HCT116 (cell line): ENCODE results near the gene MGST2. TPM values are rescaled to one million over a fixed set of nuclear protein-coding genes. Genes with fewer than 3 reads are reported as not detected.

Experiments
- ATAC-seq: fragments of 200-7000 bp; cut with Tn5 transposase; 2 replicates; pipeline ENCODE4 v1.9.1; 2020; ENCODE audit warnings: mild to moderate bottlenecking, moderate library complexity
- BruUV-seq: library from RNA; stranded (reverse); fragments of 400-500 nt; replicated peaks from 2 replicates; lab custom pipeline; 2021; lab: Mats Ljungman, UMichigan
- CTCF ChIA-PET: fragments of 300-600 bp; sonication (Branson Sonifier 250); formaldehyde crosslinking; loops from one replicate; lab custom pipeline; 2021; ENCODE audit warnings: antibody characterized with exemption; lab: Charles Lee
- POLR2A ChIA-PET: fragments of 300-600, 350-600 bp; sonication (Branson Sonifier 250); formaldehyde crosslinking; loops from one replicate; lab custom pipeline; 2021; ENCODE audit warnings: antibody characterized with exemption; lab: Charles Lee
- RAD21 ChIA-PET, 2 experiments: fragments of 300-600 bp; sonication (Branson Sonifier 250); formaldehyde crosslinking; loops; one replicate each; lab custom pipeline; 2023; ENCODE audit warnings: low total read pairs in 2 of 2; ENCODE audit not compliant: uncharacterized antibody in 2 of 2, unreplicated experiment in 2 of 2, low non-redundant PET in 1 of 2; lab: Charles Lee
- DNase-seq: peaks from one replicate; pipeline ENCODE4 v3.0.0-alpha.2; 2010; ENCODE audit warnings: low read depth, low spot score
- H2AFZ ChIP-seq: fragments of 200-600 bp; shearing (Covaris generic), sonication (generic); 2 replicates; pipeline ENCODE4 v1.6.1; 2017; ENCODE audit warnings: low read depth, mixed run types, mixed read lengths, antibody characterized with exemption, low read length; ENCODE audit not compliant: poor library complexity, severe bottlenecking
- H3K27ac ChIP-seq: 2 replicates; pipeline ENCODE4 v1.5.1; 2012; ENCODE audit warnings: low read depth, low read length
- H3K27me3 ChIP-seq: fragments of 200-600 bp; sonication (generic); 2 replicates; pipeline ENCODE4 v1.6.1; 2016; ENCODE audit warnings: mixed run types, low read length, mixed read lengths; ENCODE audit not compliant: insufficient read depth
- H3K36me3 ChIP-seq, 2 experiments: fragments of 200-500 bp in 1 of 2; fragments of 200-600 bp in 1 of 2; sonication (Bioruptor generic) in 1 of 2; sonication (generic) in 1 of 2; 2 replicates each; pipeline versions ENCODE4 v1.5.1 to v1.6.1; 2014 to 2016; ENCODE audit warnings: low read length in 2 of 2, inconsistent platforms in 1 of 2, mixed read lengths in 1 of 2, mixed run types in 1 of 2; ENCODE audit not compliant: insufficient read depth in 2 of 2, control insufficient read depth in 1 of 2
- H3K4me1 ChIP-seq, 2 experiments: fragments of 200-600 bp in 1 of 2; sonication (generic) in 1 of 2; 2 replicates each; pipeline versions ENCODE4 v1.5.1 to v1.6.1; 2012 to 2017; ENCODE audit warnings: low read length in 2 of 2, inconsistent platforms in 1 of 2, mild to moderate bottlenecking in 1 of 2, mixed read lengths in 1 of 2, mixed run types in 1 of 2, moderate library complexity in 1 of 2; ENCODE audit not compliant: insufficient read depth in 2 of 2, control insufficient read depth in 1 of 2
- H3K4me2 ChIP-seq: fragments of 200-600 bp; sonication (generic); 2 replicates; pipeline ENCODE4 v1.6.1; 2017; ENCODE audit warnings: mixed run types, low read length, mixed read lengths
- H3K4me3 ChIP-seq, 2 experiments: fragments of 200-600 bp in 1 of 2; sonication (generic) in 1 of 2; replicated peaks in 1 of 2; 2 replicates each; pipeline ENCODE4 v1.5.1; 2011 to 2016; ENCODE audit warnings: low read length in 2 of 2, control low read depth in 1 of 2, low read depth in 1 of 2, mild to moderate bottlenecking in 1 of 2, mixed read lengths in 1 of 2, mixed run types in 1 of 2
- H3K79me2 ChIP-seq: fragments of 200-600 bp; sonication (generic); 2 replicates; pipeline ENCODE4 v1.6.1; 2017; ENCODE audit warnings: mild to moderate bottlenecking, mixed run types, low read length, moderate library complexity, mixed read lengths; ENCODE audit not compliant: insufficient read depth
- H3K9ac ChIP-seq: fragments of 200-600 bp; sonication (generic); 2 replicates; pipeline ENCODE4 v1.6.1; 2016; ENCODE audit warnings: low read length, mixed read lengths
- H3K9me2 ChIP-seq: fragments of 200-600 bp; sonication (generic), shearing (Covaris generic); 2 replicates; pipeline ENCODE4 v1.6.1; 2017; ENCODE audit warnings: mixed run types, mild to moderate bottlenecking, moderate library complexity; ENCODE audit not compliant: insufficient read depth
- H3K9me3 ChIP-seq, 2 experiments: fragments of 200-500 bp in 1 of 2; fragments of 200-600 bp in 1 of 2; sonication (Bioruptor generic) in 1 of 2; sonication (generic) in 1 of 2; 2 replicates each; pipeline ENCODE4 v1.6.1; 2014 to 2017; ENCODE audit warnings: low read length in 2 of 2, mixed read lengths in 2 of 2, inconsistent platforms in 1 of 2, low read depth in 1 of 2, mild to moderate bottlenecking in 1 of 2, mixed run types in 1 of 2, moderate library complexity in 1 of 2; ENCODE audit not compliant: control insufficient read depth in 1 of 2, insufficient read depth in 1 of 2
- H4K20me1 ChIP-seq: fragments of 200-600 bp; sonication (generic), shearing (Covaris generic); 2 replicates; pipeline ENCODE4 v1.6.1; 2017; ENCODE audit warnings: mixed run types, mild to moderate bottlenecking, moderate library complexity; ENCODE audit not compliant: insufficient read depth
- ATF3 ChIP-seq: IDR thresholded peaks from 2 replicates; pipeline ENCODE4 v1.6.1; 2012
- ELF1 ChIP-seq: IDR thresholded peaks from 2 replicates; pipeline ENCODE4 v1.6.1; 2012; ENCODE audit warnings: low read depth, borderline replicate concordance
- EZH2 ChIP-seq: fragments of 200-600 bp; sonication (generic); IDR thresholded peaks from 2 replicates; pipeline ENCODE4 v1.6.1; 2017; ENCODE audit warnings: antibody characterized with exemption, mixed run types
- EZH2phosphoT487 ChIP-seq: fragments of 200-600 bp; IDR thresholded peaks from 2 replicates; pipeline ENCODE4 v1.6.1; 2018; ENCODE audit warnings: antibody characterized with exemption, borderline replicate concordance
- FOSL1 ChIP-seq: IDR thresholded peaks from 2 replicates; pipeline ENCODE4 v1.6.1; 2012; ENCODE audit warnings: low read depth
- MAX ChIP-seq: IDR thresholded peaks from 2 replicates; pipeline ENCODE4 v1.6.1; 2012
- POLR2AphosphoS5 ChIP-seq: IDR thresholded peaks from 2 replicates; pipeline ENCODE4 v1.6.1; 2011; ENCODE audit warnings: mild to moderate bottlenecking, low read depth, low read length, moderate library complexity
- RAD21 ChIP-seq: IDR thresholded peaks from 2 replicates; pipeline ENCODE4 v1.6.1; 2012; ENCODE audit warnings: low read depth, mild to moderate bottlenecking
- TCF7L2 ChIP-seq: IDR thresholded peaks from 2 replicates; pipeline ENCODE4 v1.7.0; 2011; ENCODE audit warnings: borderline replicate concordance, inconsistent platforms; ENCODE audit not compliant: insufficient read depth, insufficient read length; ENCODE audit errors: extremely low read depth
- ZNF274 ChIP-seq: fragments of 200-500 bp; sonication (Bioruptor generic); IDR thresholded peaks from 2 replicates; pipeline ENCODE4 v1.6.1; 2014; ENCODE audit warnings: mild to moderate bottlenecking, low read depth, low read length, inconsistent platforms
- intact Hi-C: fragments of 100-400 bp; cut with micrococcal nuclease; formaldehyde crosslinking; loops from 2 replicates; pipeline ENCODE4 v1.10.0; 2022
- total RNA-seq: library from RNA; stranded (reverse); gene quantifications from one replicate; pipeline ENCODE4 v1.2.1, GENCODE V29; 2021; ENCODE audit not compliant: unreplicated experiment

The MGST2 gene
- total RNA-seq, 1 experiment from 2014 or later, result 24.3 TPM

GRCh38 chr4:139689093-139689722, 23.6 kb downstream of the MGST2 start:
- Histone ChIP-seq H3K9me2 (no peaks in the 10 kb centered on the region), H3K79me2 (no peaks in the 10 kb centered on the region), H4K20me1 (no peaks in the 10 kb centered on the region)
- TF ChIP-seq EZH2phosphoT487 (no peak), ELF1 (no peak), FOSL1 (no peak), ATF3 (no peak), RAD21 (no peak), TCF7L2 (no peak), EZH2 (no peak)
- TF ChIP-seq, all 23 proteins: peak for 0
- Histone ChIP-seq H3K9ac (no peak overlapping the region), H3K27me3 (no peaks in the 10 kb centered on the region), H3K36me3 (no peaks in the 10 kb centered on the region), H3K4me3 (no peak overlapping the region), H3K4me1 (no peaks in the 10 kb centered on the region), H3K27ac (no peak overlapping the region), H2AFZ (no peak overlapping the region), H3K9me3 (no peaks in the 10 kb centered on the region), H3K4me2 (no peak overlapping the region)
- no peak for DNase-seq
- intact Hi-C loops, result no loop called here
- CTCF ChIA-PET, result no interaction called here
- POLR2A ChIA-PET, result no interaction called here
- no TSS peak for BruUV-seq
- RAD21 ChIA-PET, result no interaction called here
- ATAC-seq, result no peak

GRCh38 chr4:139690419-139690818, 24.8 kb downstream of the MGST2 start:
- no peak for DNase-seq
- TF ChIP-seq ZNF274 (no peak), POLR2AphosphoS5 (no peak), MAX (no peak), ATF3 (no peak)
- TF ChIP-seq, all 23 proteins: peak for 0
- POLR2A ChIA-PET, result no interaction called here
- no peaks in the 10 kb centered on the region for H3K4me1 ChIP-seq
- no peak overlapping the region for H3K4me2 ChIP-seq
- no peak overlapping the region for H3K4me3 ChIP-seq
- no peaks in the 10 kb centered on the region for H3K9me2 ChIP-seq
- intact Hi-C loops, result no loop called here
- no peaks in the 10 kb centered on the region for H3K9me3 ChIP-seq
- no peak for ATAC-seq
- no peaks in the 10 kb centered on the region for H3K36me3 ChIP-seq
- no peaks in the 10 kb centered on the region for H3K79me2 ChIP-seq
- CTCF ChIA-PET, result no interaction called here
- H2AFZ ChIP-seq, result no peak overlapping the region
- H3K9ac ChIP-seq, result no peak overlapping the region
- H4K20me1 ChIP-seq, result no peaks in the 10 kb centered on the region
- no peak overlapping the region for H3K27ac ChIP-seq
- no peaks in the 10 kb centered on the region for H3K27me3 ChIP-seq
- BruUV-seq, result no TSS peak
- RAD21 ChIA-PET, result no interaction called here
